Common myeloid progenitor, CD34-positive (primary cell): ENCODE measurements around the gene LRMDA.

Experiments used
- CTCF ChIA-PET: fragments of 350-600 bp; sonication (Branson Sonifier 250); formaldehyde crosslinking; loops from one replicate; lab custom pipeline; 2021; ENCODE audit warnings: antibody characterized with exemption; lab: Charles Lee
- POLR2A ChIA-PET: fragments of 350-600 bp; sonication (Branson Sonifier 250); formaldehyde crosslinking; loops from one replicate; lab custom pipeline; 2021; ENCODE audit warnings: antibody characterized with exemption; lab: Charles Lee
- DNase-seq, 3 donors: peaks; one replicate each; pipeline versions ENCODE4 v3.0.0 to v3.0.0-alpha.2; 2013
- H3K27ac ChIP-seq, 2 experiments: 1 replicate in 1 of 2; 2 replicates in 1 of 2; pipeline ENCODE4 v1.7.0; 2013; ENCODE audit warnings: inconsistent platforms in 2 of 2, low read length in 2 of 2, mild to moderate bottlenecking in 2 of 2, low read depth in 1 of 2, moderate library complexity in 1 of 2; ENCODE audit not compliant: severe bottlenecking in 2 of 2, insufficient read depth in 1 of 2, poor library complexity in 1 of 2
- H3K27me3 ChIP-seq, 5 experiments: replicated peaks in 2 of 5; 1 replicate in 3 of 5; 2 replicates in 2 of 5; pipeline versions ENCODE4 v1.6.1 to v1.7.0; 2013; ENCODE audit warnings: low read length in 4 of 5, mild to moderate bottlenecking in 2 of 5, moderate library complexity in 2 of 5, inconsistent platforms in 1 of 5; ENCODE audit not compliant: insufficient read depth in 5 of 5, control insufficient read depth in 4 of 5
- H3K36me3 ChIP-seq, 4 experiments: 1 replicate in 2 of 4; 2 replicates in 2 of 4; pipeline versions ENCODE4 v1.6.1 to v1.7.0; 2013; ENCODE audit warnings: low read length in 3 of 4, control low read depth in 1 of 4, mild to moderate bottlenecking in 1 of 4; ENCODE audit not compliant: control insufficient read depth in 4 of 4, insufficient read depth in 4 of 4
- H3K4me1 ChIP-seq, 4 experiments: 1 replicate in 3 of 4; 2 replicates in 1 of 4; pipeline versions ENCODE4 v1.6.1 to v1.7.1; 2013; ENCODE audit warnings: low read length in 3 of 4, mild to moderate bottlenecking in 3 of 4, control low read depth in 1 of 4, inconsistent platforms in 1 of 4, moderate library complexity in 1 of 4; ENCODE audit not compliant: control insufficient read depth in 4 of 4, insufficient read depth in 4 of 4; ENCODE audit errors: control extremely low read depth in 1 of 4
- H3K4me3 ChIP-seq, 7 experiments: 1 replicate in 4 of 7; 2 replicates in 3 of 7; pipeline versions ENCODE4 v1.5.1 to v1.7.0; 2013; ENCODE audit warnings: mild to moderate bottlenecking in 7 of 7, low read length in 6 of 7, moderate library complexity in 6 of 7, inconsistent platforms in 2 of 7, low read depth in 2 of 7, control low read depth in 1 of 7; ENCODE audit not compliant: insufficient read depth in 4 of 7, control insufficient read depth in 1 of 7; ENCODE audit errors: extremely low read depth in 1 of 7
- H3K9me3 ChIP-seq, 5 experiments: 1 replicate in 4 of 5; 2 replicates in 1 of 5; pipeline versions ENCODE4 v1.6.1 to v1.7.1; 2013; ENCODE audit warnings: low read length in 4 of 5, mild to moderate bottlenecking in 2 of 5, inconsistent platforms in 1 of 5, low read depth in 1 of 5, moderate library complexity in 1 of 5; ENCODE audit not compliant: control insufficient read depth in 4 of 5, insufficient read depth in 2 of 5; ENCODE audit errors: control extremely low read depth in 1 of 5
- WGBS: methylation state at CpG from one replicate; pipeline ENCODE4 v1.1.5; 2013; ENCODE audit not compliant: insufficient coverage; 5-methylcytosine and 5-hydroxymethylcytosine counted together

LRMDA gene

GRCh38 chr10:75394221-75394620 lies 37.2 kb upstream of the LRMDA start:
- Histone ChIP-seq H3K4me1 (peaks cover 0 to 21% (median 17%) of the 10 kb centered on the region in 4 experiments), H3K27ac (no peak overlapping the region), H3K36me3 (peaks cover 0 to 6% (median 0%) of the 10 kb centered on the region in 4 experiments), H3K9me3 (no peaks in the 10 kb centered on the region), H3K27me3 (peaks cover 0 to 43% (median 27%) of the 10 kb centered on the region in 5 experiments), H3K4me3 (no peak overlapping the region)
- WGBS = 93% methylated on average over 7 of the region's 7 CpGs
- POLR2A ChIA-PET = no interaction called here
- DNase-seq = no peak
- CTCF ChIA-PET = interaction anchor here (0.6 to 2.7 kb wide), 5 partner anchors 8 to 232 kb away, joined by 3 to 16 read pairs (median 3); partner anchors contain the start of gene COMTD1

GRCh38 chr10:75395066-75395931 lies 36.1 kb upstream of the LRMDA start:
- POLR2A ChIA-PET = no interaction called here
- Histone ChIP-seq H3K27me3 (peaks cover 0 to 43% (median 27%) of the 10 kb centered on the region in 5 experiments), H3K4me3 (peak overlapping the region in 5 of 7 experiments; percentile 13 to 77 (median 48)), H3K9me3 (no peaks in the 10 kb centered on the region), H3K4me1 (peaks cover 0 to 29% (median 25%) of the 10 kb centered on the region in 4 experiments), H3K36me3 (peaks cover 0 to 8% (median 0%) of the 10 kb centered on the region in 4 experiments), H3K27ac (no peak overlapping the region)
- peak in 2 of 3 donors; percentile 36 to 44 for DNase-seq
- 26% methylated on average over 57 of the region's 64 CpGs for WGBS
- CTCF ChIA-PET = interaction anchor here (0.7 to 3.0 kb wide), 15 partner anchors 9 to 875 kb away, joined by 3 to 16 read pairs (median 3); partner anchors contain the start of gene COMTD1

- CTCF ChIA-PET = interaction anchor here (0.7 to 3.0 kb wide), 11 partner anchors 10 to 911 kb away, joined by 3 to 16 read pairs (median 4); no protein-coding TSS in a partner anchor
- DNase-seq = no peak
- Histone ChIP-seq H3K27me3 (peaks cover 0 to 43% (median 27%) of the 10 kb centered on the region in 5 experiments), H3K27ac (no peak overlapping the region), H3K4me3 (peak overlapping the region in 6 of 7 experiments; percentile 55 to 77 (median 65)), H3K36me3 (peaks cover 0 to 8% (median 0%) of the 10 kb centered on the region in 4 experiments), H3K4me1 (peaks cover 0 to 37% (median 33%) of the 10 kb centered on the region in 4 experiments), H3K9me3 (no peaks in the 10 kb centered on the region)
- POLR2A ChIA-PET = interaction anchor here (0.6 kb wide), 1 partner anchor 119 kb away, joined by 3 read pairs; no protein-coding TSS in a partner anchor
- WGBS = 13% methylated on average over 45 of the region's 65 CpGs
These were observed 35.3 kb upstream of the LRMDA start for GRCh38 chr10:75395932-75396630.

- WGBS = 2% methylated on average over 43 of the region's 71 CpGs
- CTCF ChIA-PET = interaction anchor here (0.7 to 3.0 kb wide), 6 partner anchors 11 to 911 kb away, joined by 3 to 10 read pairs (median 4); no protein-coding TSS in a partner anchor
- peaks cover 0 to 38% (median 37%) of the 10 kb centered on the region in 4 experiments for H3K4me1 ChIP-seq
- no peaks in the 10 kb centered on the region for H3K9me3 ChIP-seq
- peak overlapping the region in 6 of 7 experiments; percentile 55 to 77 (median 65) for H3K4me3 ChIP-seq
- H3K27me3 ChIP-seq = peaks cover 0 to 43% (median 27%) of the 10 kb centered on the region in 5 experiments
- no peak overlapping the region for H3K27ac ChIP-seq
- peaks cover 0 to 8% (median 0%) of the 10 kb centered on the region in 4 experiments for H3K36me3 ChIP-seq
- POLR2A ChIA-PET = no interaction called here
- peak in 2 of 3 donors; percentile 15 to 36 for DNase-seq
These were observed 34.6 kb upstream of the LRMDA start for GRCh38 chr10:75396631-75397495.

- ChIA-PET CTCF (interaction anchor here (0.7 to 3.0 kb wide), 3 partner anchors 12 to 639 kb away, joined by 3 to 10 read pairs (median 5); no protein-coding TSS in a partner anchor), POLR2A (no interaction called here)
- H3K4me3 ChIP-seq = peak overlapping the region in 2 of 7 experiments; percentile 66 to 77
- no peak overlapping the region for H3K27ac ChIP-seq
- WGBS = 90% methylated on average over 2 of the region's 19 CpGs
- H3K36me3 ChIP-seq = peaks cover 0 to 8% (median 0%) of the 10 kb centered on the region in 4 experiments
- H3K9me3 ChIP-seq = no peaks in the 10 kb centered on the region
- peaks cover 0 to 44% (median 25%) of the 10 kb centered on the region in 5 experiments for H3K27me3 ChIP-seq
- H3K4me1 ChIP-seq = peaks cover 0 to 44% (median 41%) of the 10 kb centered on the region in 4 experiments
- no peak for DNase-seq
These were observed 33.8 kb upstream of the LRMDA start for GRCh38 chr10:75397496-75398199.
